Fibroblast of skin of right biceps (primary cell): Measurements from ENCODE around the gene EP400.
A peak's percentile ranks its signal among the peaks of the same experiment; 100 is the strongest.
"Not testable (repeated sequence)": the region's sequence is repeated elsewhere in the genome, so short reads cannot be mapped to it uniquely, and the experiment has no call there.

Source experiments
- DNase-seq: peaks from one replicate; pipeline ENCODE4 v3.0.0-alpha.2; 2013

Gene EP400

GRCh38 chr12:132102297-132102696 is 152.6 kb downstream of the EP400 start:
- no peak for DNase-seq

GRCh38 chr12:132103072-132103471 is 153.3 kb downstream of the EP400 start:
- not testable (repeated sequence) for DNase-seq

- no peak for DNase-seq
Observed at GRCh38 chr12:132103542-132104308, 154.0 kb downstream of the EP400 start.

GRCh38 chr12:132105467-132105866 is 155.7 kb downstream of the EP400 start:
- DNase-seq, result no peak

- peak; percentile 9 for DNase-seq
Observed at GRCh38 chr12:132106921-132107320, 157.2 kb downstream of the EP400 start.

- DNase-seq, result no peak
Observed at GRCh38 chr12:132108211-132108832, 158.6 kb downstream of the EP400 start.

GRCh38 chr12:132109741-132110140 is 160.0 kb downstream of the EP400 start:
- peak; percentile 4 for DNase-seq

- no peak for DNase-seq
Observed at GRCh38 chr12:132110677-132111076, 160.9 kb downstream of the EP400 start.

- DNase-seq, result no peak
Observed at GRCh38 chr12:132111654-132112304, 162.0 kb downstream of the EP400 start.

GRCh38 chr12:132114667-132115066 is 164.9 kb downstream of the EP400 start:
- DNase-seq, result no peak

GRCh38 chr12:132115500-132115899 is 165.8 kb downstream of the EP400 start:
- DNase-seq, result no peak

- DNase-seq, result no peak
Observed at GRCh38 chr12:132116709-132117557, 167.2 kb downstream of the EP400 start.

GRCh38 chr12:132117558-132117875 is 167.8 kb downstream of the EP400 start:
- no peak for DNase-seq

GRCh38 chr12:132118876-132119275 is 169.1 kb downstream of the EP400 start:
- no peak for DNase-seq

GRCh38 chr12:132121283-132121682 is 171.5 kb downstream of the EP400 start:
- DNase-seq, result no peak

- no peak for DNase-seq
Observed at GRCh38 chr12:132123970-132124765, 174.4 kb downstream of the EP400 start.

GRCh38 chr12:132124766-132125425 is 175.2 kb downstream of the EP400 start:
- no peak for DNase-seq

- DNase-seq, result no peak
Observed at GRCh38 chr12:132125736-132126135, 176.0 kb downstream of the EP400 start.

- no peak for DNase-seq
Observed at GRCh38 chr12:132127041-132127440, 177.3 kb downstream of the EP400 start.

- DNase-seq, result no peak
Observed at GRCh38 chr12:132129007-132129406, 179.3 kb downstream of the EP400 start.

- no peak for DNase-seq
Observed at GRCh38 chr12:132130690-132131089, 180.9 kb downstream of the EP400 start.
